Measurements from ENCODE around the gene PALM.
"Not testable (repeated sequence)": the region's sequence is repeated elsewhere in the genome, so short reads cannot be mapped to it uniquely, and the experiment has no call there.

Gene PALM

GRCh38 chr19:704447-704741 lies 4.3 kb upstream of the PALM start:
- no peak for DNase-seq (ENCODE audit: low spot score)

DNA sequence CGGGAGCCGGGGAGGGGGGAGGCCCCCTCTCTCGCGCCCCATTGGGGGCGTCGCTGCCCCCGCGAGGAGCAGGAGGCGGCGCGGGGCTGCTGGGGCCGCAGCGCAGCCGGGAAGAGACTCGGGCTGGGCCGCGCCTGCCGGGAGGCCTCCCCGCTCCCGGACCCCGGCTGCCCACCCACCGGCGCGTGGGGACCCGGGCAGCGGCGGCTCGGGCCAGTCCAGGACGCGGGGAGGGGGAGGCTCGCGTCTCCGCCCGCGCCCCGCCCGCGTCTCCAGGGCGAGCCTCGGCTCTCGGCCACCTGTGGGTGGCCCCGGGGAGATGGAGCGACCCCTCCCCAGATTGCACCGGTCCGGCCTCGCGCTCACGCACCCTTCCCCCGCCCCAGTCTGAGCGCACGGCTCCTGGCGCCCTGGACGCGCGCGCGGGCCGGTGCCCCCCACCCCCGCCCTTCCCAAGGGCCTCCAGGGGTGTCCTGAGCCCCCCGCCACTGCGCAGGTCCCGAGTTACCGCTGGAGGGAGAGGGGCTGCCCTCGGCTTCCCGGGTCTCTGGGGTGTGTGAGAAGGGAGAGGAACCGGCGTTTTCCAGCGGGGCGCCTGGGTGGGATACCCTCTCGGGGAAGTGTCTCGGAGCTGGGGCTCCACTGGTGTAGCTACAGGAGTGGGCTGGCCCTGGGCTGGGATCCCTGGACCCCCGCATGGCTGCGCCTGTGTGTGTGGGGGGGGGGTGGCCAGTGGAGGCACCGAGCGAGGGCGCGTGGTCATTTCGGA lies 645 bp downstream of the PALM start:
- DNase-seq (ENCODE audit: low spot score): no peak

DNA sequence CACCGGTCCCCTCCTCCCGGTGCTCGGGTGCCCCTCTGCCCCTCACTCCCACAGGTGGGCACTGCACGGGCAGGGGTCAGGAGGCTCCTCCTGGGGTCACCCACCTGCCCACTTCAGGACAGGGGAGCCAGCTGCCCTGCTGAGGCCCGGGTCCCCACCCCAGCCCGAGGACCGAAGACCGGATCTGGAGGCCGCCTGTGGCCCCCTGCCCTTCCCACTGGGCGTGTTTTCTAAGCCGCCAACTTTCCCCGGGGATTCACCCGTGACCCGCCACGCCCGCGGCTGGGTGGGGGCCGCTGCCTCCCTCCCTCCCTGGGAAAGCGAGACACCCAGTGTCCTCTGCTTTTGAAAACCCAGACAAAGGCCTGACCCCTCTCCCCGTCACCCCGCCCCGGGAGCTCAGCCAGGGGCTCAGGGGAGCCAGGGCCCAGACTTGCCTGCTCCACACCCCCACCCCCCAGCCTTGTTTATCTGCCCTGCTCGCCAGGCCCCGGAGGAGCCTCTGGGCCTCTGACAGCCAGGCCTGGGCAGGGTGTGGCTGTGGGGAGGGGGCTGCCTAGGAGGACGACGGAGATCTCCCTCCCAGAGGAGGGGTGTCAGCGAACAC lies 1.3 kb downstream of the PALM start:
- peak; percentile 61 for DNase-seq (ENCODE audit: low spot score)

- DNase-seq (ENCODE audit: low spot score): peak; percentile 47
These were observed 2.0 kb downstream of the PALM start for GRCh38 chr19:710767-711166.

- DNase-seq (ENCODE audit: low spot score): no peak
These were observed 2.5 kb downstream of the PALM start for GRCh38 chr19:711254-711653.

DNA sequence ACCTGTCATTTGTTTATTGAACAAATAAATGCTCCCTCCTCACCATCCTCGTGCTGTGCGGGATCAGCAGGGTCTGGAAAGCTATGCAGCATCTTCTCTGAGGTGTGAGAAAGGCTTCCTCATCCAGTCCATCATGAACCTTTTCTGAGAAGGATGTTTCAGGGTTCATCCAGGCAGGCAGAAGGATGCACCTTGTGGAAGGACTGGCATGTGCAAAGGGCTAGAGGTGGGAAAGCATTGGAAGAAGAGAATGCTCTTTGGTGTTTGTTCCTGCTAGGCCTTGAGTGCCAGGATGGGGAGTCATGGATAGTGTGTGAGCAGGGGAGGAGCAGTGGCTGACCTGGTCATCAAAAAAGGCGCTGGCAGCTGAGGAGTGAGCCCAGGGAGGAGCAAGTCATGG lies 6.6 kb downstream of the PALM start:
- no peak for DNase-seq (ENCODE audit: low spot score)

DNA sequence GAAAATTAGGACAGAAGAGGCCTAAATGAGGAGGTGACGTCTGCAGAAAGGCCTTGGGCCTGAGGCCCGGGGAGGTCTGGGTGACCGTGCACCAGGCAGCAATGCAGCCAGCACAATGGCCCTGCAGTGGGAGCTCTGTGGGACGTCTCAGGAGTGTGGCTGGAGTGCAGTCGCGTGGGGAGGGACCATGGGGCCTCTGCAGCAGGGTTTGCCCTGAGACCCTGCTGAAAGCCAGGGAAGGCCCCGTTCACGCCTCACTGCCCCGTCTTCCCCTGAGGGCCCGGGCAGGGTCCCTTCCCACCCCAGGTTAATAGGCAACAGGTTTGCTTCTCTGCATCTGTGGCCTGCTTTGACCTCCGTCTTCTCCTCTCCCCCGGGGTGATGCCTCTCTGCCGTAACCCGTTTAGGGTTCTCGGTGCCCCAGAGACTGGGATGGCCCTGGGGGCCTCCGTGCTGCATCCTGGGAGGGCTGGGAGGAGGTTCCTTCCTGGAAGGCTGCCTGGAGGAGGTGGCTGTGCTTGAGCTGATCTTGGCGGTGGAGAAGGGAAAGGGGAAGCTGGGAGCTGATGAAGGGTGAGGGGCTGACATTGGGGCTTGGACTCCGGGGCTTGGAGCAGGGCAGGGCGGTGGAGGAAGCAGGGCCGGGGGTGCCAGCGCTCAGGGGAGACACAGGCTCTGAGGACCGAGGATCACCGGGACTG lies 9.7 kb downstream of the PALM start:
- no peak for DNase-seq (ENCODE audit: low spot score)

DNA sequence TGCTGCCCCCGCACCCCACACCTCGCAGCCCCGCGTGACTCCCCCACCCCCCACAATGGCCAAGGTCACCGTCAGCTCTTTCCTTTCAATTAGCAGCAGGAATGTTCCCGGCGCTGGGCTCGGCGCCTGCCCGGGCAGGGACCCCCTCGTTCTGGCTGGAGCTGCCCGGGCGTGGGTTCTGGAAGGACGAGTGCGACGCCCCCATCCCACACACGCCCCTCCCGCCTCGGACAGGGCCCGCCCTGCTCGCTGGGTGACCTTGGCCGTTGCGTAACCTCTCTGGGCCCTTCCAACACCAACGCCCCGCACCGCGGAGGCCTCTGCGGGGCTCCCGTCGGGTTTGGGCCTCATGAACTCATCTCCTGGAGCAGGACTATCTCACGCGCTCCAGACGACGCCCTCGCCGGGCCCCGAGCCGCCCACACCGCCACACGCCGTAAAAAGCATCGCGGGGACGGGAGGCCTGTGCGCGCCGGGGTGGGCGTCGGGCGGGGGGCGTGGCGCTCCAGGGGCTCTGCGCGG lies 10.3 kb downstream of the PALM start:
- DNase-seq (ENCODE audit: low spot score): peak; percentile 82

- DNase-seq (ENCODE audit: low spot score): no peak
These were observed 11.1 kb downstream of the PALM start for GRCh38 chr19:719636-720344.

GRCh38 chr19:720345-721160 lies 11.8 kb downstream of the PALM start:
- DNase-seq (ENCODE audit: low spot score): no peak

DNA sequence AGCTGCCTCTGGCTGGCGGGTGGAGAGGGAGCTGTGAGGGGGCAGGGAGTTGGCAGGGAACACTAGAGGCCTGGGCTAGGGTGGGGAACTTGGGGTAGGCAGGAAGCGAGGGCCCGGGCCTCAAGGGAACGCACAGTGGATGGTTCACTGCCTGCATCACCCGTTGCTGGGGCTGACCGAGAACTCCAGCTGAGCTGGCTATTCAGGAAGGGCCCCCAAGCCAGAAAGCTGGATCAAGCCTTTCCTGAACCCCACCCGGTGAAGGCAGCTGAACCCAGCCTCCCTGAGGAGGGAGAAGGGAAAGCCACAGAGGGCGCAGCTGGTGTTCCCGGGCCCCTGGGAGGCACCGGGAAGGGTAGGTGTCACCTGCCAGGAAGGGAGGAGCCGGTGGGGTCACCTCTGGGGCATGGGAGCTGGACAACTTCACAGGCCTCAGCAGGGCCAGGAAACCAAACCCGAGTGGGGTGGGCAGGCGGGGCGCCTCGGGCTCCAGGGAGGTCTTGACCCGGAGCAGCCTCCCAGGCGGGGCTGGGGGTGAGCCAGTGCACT lies 13.9 kb downstream of the PALM start:
- no peak for DNase-seq (ENCODE audit: low spot score)

GRCh38 chr19:723247-723646 lies 14.5 kb downstream of the PALM start:
- no peak for DNase-seq (ENCODE audit: low spot score)

DNA sequence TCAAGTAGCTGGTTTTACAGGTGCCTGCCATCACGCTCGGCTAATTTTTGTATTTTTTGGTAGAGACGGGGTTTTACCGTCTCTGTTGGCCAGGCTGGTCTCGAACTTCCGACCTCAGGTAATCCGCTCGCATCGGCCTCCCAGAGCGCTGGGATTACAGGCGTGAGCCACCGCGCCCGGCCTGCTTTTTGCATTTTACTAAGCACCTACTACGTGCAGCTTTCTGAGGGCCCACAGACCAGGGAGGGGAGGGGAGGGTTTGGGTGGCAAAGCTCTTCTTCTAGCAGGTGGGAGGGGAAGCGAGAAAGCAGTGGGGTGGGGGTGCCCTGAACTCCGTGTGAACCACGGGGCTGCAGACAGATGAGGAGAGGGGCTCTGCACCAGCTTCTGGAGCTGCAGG lies 15.0 kb downstream of the PALM start:
- no peak for DNase-seq (ENCODE audit: low spot score)

DNA sequence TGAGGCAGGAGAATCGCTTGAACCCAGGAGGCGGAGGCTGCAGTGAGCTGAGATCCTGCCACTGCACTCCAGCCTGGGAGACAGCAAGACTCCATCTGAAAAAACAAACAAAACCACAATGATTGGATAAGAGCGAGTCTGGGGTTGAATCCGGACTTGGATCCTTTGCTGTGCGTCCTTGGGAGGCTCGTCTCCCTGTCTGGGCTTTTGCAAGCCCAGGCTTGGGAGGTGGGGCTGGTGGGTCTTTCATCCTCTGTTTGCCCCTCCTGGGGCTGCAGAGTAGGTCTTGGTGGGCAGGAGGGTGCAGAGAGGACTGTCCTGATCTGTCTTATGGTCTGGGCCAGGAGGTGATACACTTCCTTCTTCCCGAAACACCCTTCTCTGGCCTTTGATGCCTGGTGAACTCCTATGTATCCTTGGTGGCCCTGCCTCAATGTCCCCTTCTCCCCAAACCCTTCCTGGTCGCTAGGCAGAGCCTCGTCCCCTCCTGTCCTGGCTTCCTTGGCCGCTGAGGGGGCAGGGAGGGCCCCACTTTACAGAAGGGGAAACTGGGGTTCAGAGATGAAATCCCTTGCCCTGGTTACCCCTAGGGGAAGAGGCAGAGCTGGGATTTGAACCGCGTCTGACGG lies 16.8 kb downstream of the PALM start:
- DNase-seq (ENCODE audit: low spot score): no peak

GRCh38 chr19:726993-727956 lies 18.5 kb downstream of the PALM start:
- DNase-seq (ENCODE audit: low spot score): no peak

DNA sequence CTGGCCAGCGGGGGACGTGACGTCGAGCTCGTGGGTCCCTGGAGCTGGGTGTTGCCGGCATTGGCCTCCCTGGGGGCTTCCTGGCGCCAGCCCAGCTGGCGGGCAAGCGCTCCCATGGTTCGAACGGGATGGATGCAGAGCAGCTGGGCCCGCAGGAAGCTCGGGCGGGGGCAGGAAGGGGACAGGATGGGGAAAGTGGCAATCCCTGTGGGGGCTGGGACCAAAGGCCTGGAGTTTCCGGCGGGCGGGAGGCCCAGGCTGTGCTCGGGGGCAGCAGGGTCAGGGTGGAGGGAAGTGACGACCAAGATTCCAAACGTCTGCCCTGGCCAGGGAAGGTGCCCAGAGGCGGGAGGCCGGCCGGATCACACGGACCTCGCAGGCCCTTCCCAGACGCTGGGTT lies 19.3 kb downstream of the PALM start:
- no peak for DNase-seq (ENCODE audit: low spot score)

GRCh38 chr19:729564-729963 lies 20.8 kb downstream of the PALM start:
- not testable (repeated sequence) for DNase-seq (ENCODE audit: low spot score)

GRCh38 chr19:729965-730668 lies 21.4 kb downstream of the PALM start:
- no peak for DNase-seq (ENCODE audit: low spot score)

- no peak for DNase-seq (ENCODE audit: low spot score)
These were observed 22.3 kb downstream of the PALM start for GRCh38 chr19:731000-731399.
